GM12878 (cell line): Measurements from ENCODE around the gene MEIOSIN. TPM values are rescaled to one million over a fixed set of nuclear protein-coding genes. Genes with fewer than 3 reads are reported as not detected.

ENCODE experiments used
- DPF2 ChIP-seq: fragments of 450-650 bp; IDR thresholded peaks from 2 replicates; pipeline ENCODE4 v1.6.1; 2017; ENCODE audit warnings: mild to moderate bottlenecking
- E2F4 ChIP-seq: IDR thresholded peaks from 2 replicates; pipeline ENCODE4 v1.6.1; 2012; ENCODE audit warnings: low read depth, low read length, improper control_type of control experiment
- ELK1 ChIP-seq: IDR thresholded peaks from 2 replicates; pipeline ENCODE4 v1.6.1; 2012; ENCODE audit warnings: low read depth, low read length, improper control_type of control experiment
- GATAD2B ChIP-seq: fragments of 450-650 bp; conservative IDR thresholded peaks from 2 replicates; pipeline ENCODE4 v1.6.1; 2017; ENCODE audit warnings: low read depth, mild to moderate bottlenecking, moderate library complexity
- HCFC1 ChIP-seq: fragments of 150-350 bp; IDR thresholded peaks from 2 replicates; pipeline ENCODE4 v1.6.1; 2014; ENCODE audit warnings: low read length
- MLLT1 ChIP-seq: fragments of 450-650 bp; IDR thresholded peaks from 2 replicates; pipeline ENCODE4 v1.6.1; 2016; ENCODE audit warnings: mild to moderate bottlenecking
- MTA3 ChIP-seq: IDR thresholded peaks from 2 replicates; pipeline ENCODE4 v1.6.1; 2012; ENCODE audit warnings: low read length, inconsistent platforms, borderline replicate concordance
- RAD21 ChIP-seq: IDR thresholded peaks from 2 replicates; pipeline ENCODE4 v1.6.1; 2011; ENCODE audit warnings: mild to moderate bottlenecking, low read depth, low read length, moderate library complexity; ENCODE audit not compliant: insufficient read depth
- RELA ChIP-seq: fragments of 450-650 bp; IDR thresholded peaks from 2 replicates; pipeline ENCODE4 v1.8.0; 2014; ENCODE audit warnings: borderline replicate concordance; ENCODE audit not compliant: partially characterized antibody
- RUNX3 ChIP-seq: IDR thresholded peaks from 2 replicates; pipeline ENCODE4 v1.6.1; 2012; ENCODE audit warnings: low read length, inconsistent platforms
- SPI1 ChIP-seq: IDR thresholded peaks from 2 replicates; pipeline ENCODE4 v1.6.1; 2011; ENCODE audit warnings: low read depth, mild to moderate bottlenecking, low read length, moderate library complexity, borderline replicate concordance; ENCODE audit not compliant: insufficient read depth
- SREBF1 ChIP-seq: IDR thresholded peaks from 2 replicates; pipeline ENCODE4 v1.6.1; 2012; ENCODE audit warnings: mild to moderate bottlenecking, low read length
- polyA plus RNA-seq, 11 experiments: library from polyadenylated mRNA; depleted of rRNA in 4 of 11; unstranded in 6 of 11; stranded (reverse) in 5 of 11; fragments of >200 nt; fragmentation: Nextera tagmentation in 4 of 11; fragmentation: Illumina TruSeq in 1 of 11; extraction: Ambion mirVana in 4 of 11; extraction: Trizol in 1 of 11; gene quantifications; 1 replicate in 1 of 11; 2 replicates in 10 of 11; pipeline versions ENCODE4 v1.2.1 to v1.2.3, GENCODE V29; 2011 to 2016; ENCODE audit warnings: inconsistent platforms in 2 of 11, missing spikeins in 2 of 11, low read depth in 1 of 11
- total RNA-seq, 4 experiments: library from RNA; depleted of rRNA in 3 of 4; stranded (reverse); fragments of >200 nt in 3 of 4; fragmentation: Illumina TruSeq in 1 of 4; extraction: Trizol in 1 of 4; gene quantifications; 2 replicates each; pipeline versions ENCODE4 v1.2.1 to v1.2.3, GENCODE V29; 2013 to 2021
- TF ChIP-seq, protein P1 (sequence below): fragments of 450-650 bp; IDR thresholded peaks from 2 replicates; pipeline ENCODE4 v1.6.1; 2016; ENCODE audit warnings: mild to moderate bottlenecking, moderate library complexity, borderline replicate concordance
- TF ChIP-seq, protein P2 (sequence below): fragments of 450-650 bp; IDR thresholded peaks from 2 replicates; pipeline ENCODE4 v1.6.1; 2017; ENCODE audit warnings: low read depth, mild to moderate bottlenecking, moderate library complexity
- TF ChIP-seq, protein P3 (sequence below): fragments of 450-650 bp; IDR thresholded peaks from 2 replicates; pipeline ENCODE4 v1.6.1; 2018; ENCODE audit warnings: mild to moderate bottlenecking, low read depth, moderate library complexity; ENCODE audit not compliant: partially characterized antibody
- TF ChIP-seq, protein P4 (sequence below): IDR thresholded peaks from 2 replicates; pipeline ENCODE4 v1.6.1; 2012; ENCODE audit warnings: low read length, inconsistent platforms

Gene MEIOSIN
- total and polyA plus RNA-seq, 10 of the 15 experiments (the other 5 are each of a cell fraction or from before 2014, with no cell fraction given): 0.05 to 0.66 (median 0.14) TPM; not detected in 4

GRCh38 chr19:45790942-45791341 lies 57.7 kb downstream of the MEIOSIN start (continued):
- TF ChIP-seq RELA: no peak
- TF ChIP-seq, protein P1, sequence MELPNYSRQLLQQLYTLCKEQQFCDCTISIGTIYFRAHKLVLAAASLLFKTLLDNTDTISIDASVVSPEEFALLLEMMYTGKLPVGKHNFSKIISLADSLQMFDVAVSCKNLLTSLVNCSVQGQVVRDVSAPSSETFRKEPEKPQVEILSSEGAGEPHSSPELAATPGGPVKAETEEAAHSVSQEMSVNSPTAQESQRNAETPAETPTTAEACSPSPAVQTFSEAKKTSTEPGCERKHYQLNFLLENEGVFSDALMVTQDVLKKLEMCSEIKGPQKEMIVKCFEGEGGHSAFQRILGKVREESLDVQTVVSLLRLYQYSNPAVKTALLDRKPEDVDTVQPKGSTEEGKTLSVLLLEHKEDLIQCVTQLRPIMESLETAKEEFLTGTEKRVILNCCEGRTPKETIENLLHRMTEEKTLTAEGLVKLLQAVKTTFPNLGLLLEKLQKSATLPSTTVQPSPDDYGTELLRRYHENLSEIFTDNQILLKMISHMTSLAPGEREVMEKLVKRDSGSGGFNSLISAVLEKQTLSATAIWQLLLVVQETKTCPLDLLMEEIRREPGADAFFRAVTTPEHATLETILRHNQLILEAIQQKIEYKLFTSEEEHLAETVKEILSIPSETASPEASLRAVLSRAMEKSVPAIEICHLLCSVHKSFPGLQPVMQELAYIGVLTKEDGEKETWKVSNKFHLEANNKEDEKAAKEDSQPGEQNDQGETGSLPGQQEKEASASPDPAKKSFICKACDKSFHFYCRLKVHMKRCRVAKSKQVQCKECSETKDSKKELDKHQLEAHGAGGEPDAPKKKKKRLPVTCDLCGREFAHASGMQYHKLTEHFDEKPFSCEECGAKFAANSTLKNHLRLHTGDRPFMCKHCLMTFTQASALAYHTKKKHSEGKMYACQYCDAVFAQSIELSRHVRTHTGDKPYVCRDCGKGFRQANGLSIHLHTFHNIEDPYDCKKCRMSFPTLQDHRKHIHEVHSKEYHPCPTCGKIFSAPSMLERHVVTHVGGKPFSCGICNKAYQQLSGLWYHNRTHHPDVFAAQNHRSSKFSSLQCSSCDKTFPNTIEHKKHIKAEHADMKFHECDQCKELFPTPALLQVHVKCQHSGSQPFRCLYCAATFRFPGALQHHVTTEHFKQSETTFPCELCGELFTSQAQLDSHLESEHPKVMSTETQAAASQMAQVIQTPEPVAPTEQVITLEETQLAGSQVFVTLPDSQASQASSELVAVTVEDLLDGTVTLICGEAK: no peak
- TF ChIP-seq, protein P2, sequence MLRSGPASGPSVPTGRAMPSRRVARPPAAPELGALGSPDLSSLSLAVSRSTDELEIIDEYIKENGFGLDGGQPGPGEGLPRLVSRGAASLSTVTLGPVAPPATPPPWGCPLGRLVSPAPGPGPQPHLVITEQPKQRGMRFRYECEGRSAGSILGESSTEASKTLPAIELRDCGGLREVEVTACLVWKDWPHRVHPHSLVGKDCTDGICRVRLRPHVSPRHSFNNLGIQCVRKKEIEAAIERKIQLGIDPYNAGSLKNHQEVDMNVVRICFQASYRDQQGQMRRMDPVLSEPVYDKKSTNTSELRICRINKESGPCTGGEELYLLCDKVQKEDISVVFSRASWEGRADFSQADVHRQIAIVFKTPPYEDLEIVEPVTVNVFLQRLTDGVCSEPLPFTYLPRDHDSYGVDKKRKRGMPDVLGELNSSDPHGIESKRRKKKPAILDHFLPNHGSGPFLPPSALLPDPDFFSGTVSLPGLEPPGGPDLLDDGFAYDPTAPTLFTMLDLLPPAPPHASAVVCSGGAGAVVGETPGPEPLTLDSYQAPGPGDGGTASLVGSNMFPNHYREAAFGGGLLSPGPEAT: no peak
- peak; percentile 86 for TF ChIP-seq SPI1
- TF ChIP-seq MLLT1: 0 out of 2 replicates have a peak, but pooled peaks have one; percentile 33
- TF ChIP-seq, protein P3, sequence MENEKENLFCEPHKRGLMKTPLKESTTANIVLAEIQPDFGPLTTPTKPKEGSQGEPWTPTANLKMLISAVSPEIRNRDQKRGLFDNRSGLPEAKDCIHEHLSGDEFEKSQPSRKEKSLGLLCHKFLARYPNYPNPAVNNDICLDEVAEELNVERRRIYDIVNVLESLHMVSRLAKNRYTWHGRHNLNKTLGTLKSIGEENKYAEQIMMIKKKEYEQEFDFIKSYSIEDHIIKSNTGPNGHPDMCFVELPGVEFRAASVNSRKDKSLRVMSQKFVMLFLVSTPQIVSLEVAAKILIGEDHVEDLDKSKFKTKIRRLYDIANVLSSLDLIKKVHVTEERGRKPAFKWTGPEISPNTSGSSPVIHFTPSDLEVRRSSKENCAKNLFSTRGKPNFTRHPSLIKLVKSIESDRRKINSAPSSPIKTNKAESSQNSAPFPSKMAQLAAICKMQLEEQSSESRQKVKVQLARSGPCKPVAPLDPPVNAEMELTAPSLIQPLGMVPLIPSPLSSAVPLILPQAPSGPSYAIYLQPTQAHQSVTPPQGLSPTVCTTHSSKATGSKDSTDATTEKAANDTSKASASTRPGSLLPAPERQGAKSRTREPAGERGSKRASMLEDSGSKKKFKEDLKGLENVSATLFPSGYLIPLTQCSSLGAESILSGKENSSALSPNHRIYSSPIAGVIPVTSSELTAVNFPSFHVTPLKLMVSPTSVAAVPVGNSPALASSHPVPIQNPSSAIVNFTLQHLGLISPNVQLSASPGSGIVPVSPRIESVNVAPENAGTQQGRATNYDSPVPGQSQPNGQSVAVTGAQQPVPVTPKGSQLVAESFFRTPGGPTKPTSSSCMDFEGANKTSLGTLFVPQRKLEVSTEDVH: no peak
- peak; percentile 99 for TF ChIP-seq RUNX3
- TF ChIP-seq ELK1: no peak
- no peak for TF ChIP-seq SREBF1
- 0 out of 2 replicates have a peak, but pooled peaks have one; percentile 17 for TF ChIP-seq DPF2
- TF ChIP-seq E2F4: no peak
- TF ChIP-seq, protein P4, sequence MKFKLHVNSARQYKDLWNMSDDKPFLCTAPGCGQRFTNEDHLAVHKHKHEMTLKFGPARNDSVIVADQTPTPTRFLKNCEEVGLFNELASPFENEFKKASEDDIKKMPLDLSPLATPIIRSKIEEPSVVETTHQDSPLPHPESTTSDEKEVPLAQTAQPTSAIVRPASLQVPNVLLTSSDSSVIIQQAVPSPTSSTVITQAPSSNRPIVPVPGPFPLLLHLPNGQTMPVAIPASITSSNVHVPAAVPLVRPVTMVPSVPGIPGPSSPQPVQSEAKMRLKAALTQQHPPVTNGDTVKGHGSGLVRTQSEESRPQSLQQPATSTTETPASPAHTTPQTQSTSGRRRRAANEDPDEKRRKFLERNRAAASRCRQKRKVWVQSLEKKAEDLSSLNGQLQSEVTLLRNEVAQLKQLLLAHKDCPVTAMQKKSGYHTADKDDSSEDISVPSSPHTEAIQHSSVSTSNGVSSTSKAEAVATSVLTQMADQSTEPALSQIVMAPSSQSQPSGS: no peak
- TF ChIP-seq MTA3: no peak
- TF ChIP-seq RAD21: no peak
- no peak for TF ChIP-seq GATAD2B
- TF ChIP-seq HCFC1: no peak
